ENCODE data around the gene TMEM184A.

Gene TMEM184A

GRCh38 chr7:1558181-1558811 lies 2.3 kb upstream of the TMEM184A start:
- in situ Hi-C loops (cut with HindIII; ENCODE audit: low sequenced_read_pairs) = no loop called here
- no peak for DNase-seq (ENCODE audit: low read depth, low spot score)
- TF ChIP-seq, protein P1, sequence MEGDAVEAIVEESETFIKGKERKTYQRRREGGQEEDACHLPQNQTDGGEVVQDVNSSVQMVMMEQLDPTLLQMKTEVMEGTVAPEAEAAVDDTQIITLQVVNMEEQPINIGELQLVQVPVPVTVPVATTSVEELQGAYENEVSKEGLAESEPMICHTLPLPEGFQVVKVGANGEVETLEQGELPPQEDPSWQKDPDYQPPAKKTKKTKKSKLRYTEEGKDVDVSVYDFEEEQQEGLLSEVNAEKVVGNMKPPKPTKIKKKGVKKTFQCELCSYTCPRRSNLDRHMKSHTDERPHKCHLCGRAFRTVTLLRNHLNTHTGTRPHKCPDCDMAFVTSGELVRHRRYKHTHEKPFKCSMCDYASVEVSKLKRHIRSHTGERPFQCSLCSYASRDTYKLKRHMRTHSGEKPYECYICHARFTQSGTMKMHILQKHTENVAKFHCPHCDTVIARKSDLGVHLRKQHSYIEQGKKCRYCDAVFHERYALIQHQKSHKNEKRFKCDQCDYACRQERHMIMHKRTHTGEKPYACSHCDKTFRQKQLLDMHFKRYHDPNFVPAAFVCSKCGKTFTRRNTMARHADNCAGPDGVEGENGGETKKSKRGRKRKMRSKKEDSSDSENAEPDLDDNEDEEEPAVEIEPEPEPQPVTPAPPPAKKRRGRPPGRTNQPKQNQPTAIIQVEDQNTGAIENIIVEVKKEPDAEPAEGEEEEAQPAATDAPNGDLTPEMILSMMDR (IDR thresholded peaks at IDR 0.05; ENCODE audit: low read depth, low read length) = peak; percentile 28
- no peak overlapping the region for H3K4me3 ChIP-seq (ENCODE audit: low read depth, low read length)

DNA sequence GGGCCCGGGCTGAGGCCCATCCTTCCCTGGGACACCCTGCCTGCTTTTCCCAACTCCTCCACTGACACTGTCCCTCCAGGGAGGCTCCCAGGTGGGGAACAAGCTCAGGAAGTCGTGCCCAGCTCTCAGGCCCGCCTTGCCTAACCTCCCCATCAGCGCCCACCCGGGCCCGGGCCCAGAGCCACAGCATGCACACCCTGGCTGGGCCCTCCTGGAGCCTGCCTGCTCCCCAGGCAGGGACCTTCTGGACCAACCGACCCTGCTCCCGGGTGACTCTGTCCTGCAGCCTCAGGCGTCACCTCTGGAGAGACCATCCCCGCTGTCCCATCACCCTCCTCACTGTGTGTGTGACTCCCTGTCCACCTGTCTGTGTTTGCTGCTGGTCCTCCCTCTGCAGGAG lies 1.8 kb upstream of the TMEM184A start:
- in situ Hi-C loops (cut with HindIII; ENCODE audit: low sequenced_read_pairs) = no loop called here
- TF ChIP-seq, protein P1 (IDR thresholded peaks at IDR 0.05; ENCODE audit: low read depth, low read length) = no peak
- no peak overlapping the region for H3K4me3 ChIP-seq (ENCODE audit: low read depth, low read length)
- DNase-seq (ENCODE audit: low read depth, low spot score) = no peak

GRCh38 chr7:1557006-1557405 lies 1.0 kb upstream of the TMEM184A start:
- DNase-seq (ENCODE audit: low read depth, low spot score) = no peak
- H3K4me3 ChIP-seq (ENCODE audit: low read depth, low read length) = no peak overlapping the region
- in situ Hi-C loops (cut with HindIII; ENCODE audit: low sequenced_read_pairs) = no loop called here
- TF ChIP-seq, protein P1 (IDR thresholded peaks at IDR 0.05; ENCODE audit: low read depth, low read length) = no peak

DNA sequence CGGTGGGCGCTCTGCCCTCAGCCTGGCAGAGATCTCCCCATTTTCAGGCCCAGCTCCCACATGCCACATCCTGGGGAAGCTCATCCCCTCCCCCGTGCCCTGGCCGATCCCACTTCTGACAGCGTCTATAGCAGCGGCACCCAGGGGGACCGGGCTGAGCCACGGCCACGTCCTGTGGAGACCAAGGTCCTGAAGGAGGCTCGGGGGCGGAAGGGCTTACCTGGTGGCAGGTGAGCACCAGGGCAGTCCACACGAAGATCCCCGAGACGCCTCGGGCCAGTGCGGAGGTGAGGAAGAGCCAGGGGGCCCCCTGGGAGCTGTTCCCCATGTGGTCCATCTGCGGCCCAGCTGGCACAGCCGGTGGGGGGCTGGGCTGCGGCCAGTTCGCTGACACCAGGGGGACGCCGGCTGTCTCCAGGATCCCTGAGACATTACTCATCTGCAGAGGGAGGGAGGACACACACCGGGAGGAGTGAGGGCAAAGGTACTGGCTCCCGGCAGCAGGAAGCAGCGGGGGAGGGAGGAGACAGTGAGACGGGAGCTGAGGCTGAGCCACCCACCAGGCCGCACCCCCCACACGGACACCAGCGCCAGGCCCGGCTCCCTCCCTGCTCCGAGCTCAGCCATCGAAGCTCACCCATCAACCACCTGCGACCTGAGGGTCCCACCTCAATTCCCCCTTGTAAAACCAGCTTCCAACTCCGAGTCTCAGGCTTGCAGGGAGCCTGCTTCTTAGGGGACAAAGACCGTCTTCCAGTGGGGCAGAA lies 776 bp downstream of the TMEM184A start:
- peak; percentile 78 for DNase-seq (ENCODE audit: low read depth, low spot score)
- H3K4me3 ChIP-seq (ENCODE audit: low read depth, low read length) = no peak overlapping the region
- TF ChIP-seq, protein P1 (IDR thresholded peaks at IDR 0.05; ENCODE audit: low read depth, low read length) = peak; percentile 3
- in situ Hi-C loops (cut with HindIII; ENCODE audit: low sequenced_read_pairs) = no loop called here

DNA sequence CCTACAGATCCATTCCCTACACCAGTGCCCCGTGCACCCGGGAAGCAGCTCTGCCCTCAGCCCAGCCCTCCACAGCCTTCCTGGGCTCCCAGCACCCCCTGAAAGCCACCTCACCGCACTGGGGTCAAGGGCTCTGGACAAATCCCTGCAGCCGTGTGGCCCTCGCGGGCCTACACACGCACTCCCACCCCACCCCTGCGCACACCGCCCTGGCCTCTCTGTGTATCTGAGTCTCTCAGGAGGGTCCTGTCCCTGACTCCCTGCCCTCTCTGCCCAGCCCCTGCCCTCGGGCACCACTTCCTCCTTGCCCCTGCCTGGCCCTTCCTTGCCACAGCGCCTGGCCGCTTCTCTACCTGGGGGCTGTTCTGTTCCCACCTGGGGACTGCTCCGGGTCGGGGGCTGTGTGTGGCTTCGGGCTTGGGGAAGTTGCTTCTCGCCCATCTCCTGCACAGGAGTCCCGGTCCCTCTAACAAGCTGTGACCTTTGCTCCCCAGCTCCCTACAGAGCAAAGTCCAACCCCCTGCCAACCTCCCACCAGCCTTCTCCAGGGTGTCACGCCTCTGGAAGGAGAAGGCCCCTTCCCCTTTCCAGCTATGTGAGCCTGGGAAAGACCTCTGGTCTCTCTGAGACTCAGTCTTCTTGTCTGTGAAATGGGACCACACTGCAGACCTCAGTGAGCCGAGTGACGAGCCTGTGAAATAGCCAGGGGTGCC lies 1.5 kb downstream of the TMEM184A start:
- in situ Hi-C loops (cut with HindIII; ENCODE audit: low sequenced_read_pairs) = no loop called here

More for the DNA sequence above, 1.5 kb downstream of the TMEM184A start:
- TF ChIP-seq, protein P1 (IDR thresholded peaks at IDR 0.05; ENCODE audit: low read depth, low read length) = no peak
- no peak for DNase-seq (ENCODE audit: low read depth, low spot score)
- H3K4me3 ChIP-seq (ENCODE audit: low read depth, low read length) = no peak overlapping the region
